ENCODE data around the gene ATXN3.

ATXN3 gene

DNA sequence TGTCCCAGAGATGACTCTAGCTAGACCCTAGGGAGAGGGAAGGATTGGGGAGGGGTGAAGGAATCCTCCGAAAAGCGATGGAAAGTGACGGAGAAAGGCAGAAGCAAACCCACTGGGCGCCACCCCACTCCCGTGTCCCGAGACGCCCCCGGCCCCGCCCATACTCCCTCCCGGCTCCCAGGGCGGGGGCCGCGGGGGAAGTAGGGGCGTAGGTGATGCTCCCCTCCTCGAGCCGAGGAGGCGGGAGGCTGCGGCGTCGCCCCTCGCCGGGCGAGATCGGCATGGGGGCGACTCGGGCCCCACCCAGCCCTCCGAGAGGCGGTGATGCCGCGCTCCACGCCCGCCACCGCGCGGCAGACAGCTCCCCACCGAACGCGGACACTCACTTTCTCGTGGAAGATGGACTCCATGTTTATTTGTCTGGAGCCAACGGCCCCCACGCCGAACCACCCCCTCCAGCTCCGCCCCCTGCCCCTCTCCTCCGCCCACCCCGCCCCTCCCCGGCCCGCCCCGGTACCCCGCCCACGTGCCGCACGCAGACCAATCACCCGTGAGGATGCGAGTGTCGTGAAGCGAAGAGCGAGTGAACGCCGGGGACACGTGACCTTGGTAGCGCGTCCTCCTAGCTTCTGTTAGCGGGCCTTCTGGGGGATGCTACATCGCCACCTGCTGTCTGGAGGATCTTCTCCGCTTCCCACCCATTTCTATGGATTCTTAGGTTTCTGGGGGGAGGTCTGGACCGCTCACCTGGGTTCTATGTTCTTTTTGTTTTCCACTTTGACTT lies at the start of gene ATXN3:
ATXN3 (minus strand) TSS at position 440 of the 784 bp plus-strand sequence; CDS start at position 410, 30 bp downstream.
- DNase-seq, result peak; percentile 95

DNA sequence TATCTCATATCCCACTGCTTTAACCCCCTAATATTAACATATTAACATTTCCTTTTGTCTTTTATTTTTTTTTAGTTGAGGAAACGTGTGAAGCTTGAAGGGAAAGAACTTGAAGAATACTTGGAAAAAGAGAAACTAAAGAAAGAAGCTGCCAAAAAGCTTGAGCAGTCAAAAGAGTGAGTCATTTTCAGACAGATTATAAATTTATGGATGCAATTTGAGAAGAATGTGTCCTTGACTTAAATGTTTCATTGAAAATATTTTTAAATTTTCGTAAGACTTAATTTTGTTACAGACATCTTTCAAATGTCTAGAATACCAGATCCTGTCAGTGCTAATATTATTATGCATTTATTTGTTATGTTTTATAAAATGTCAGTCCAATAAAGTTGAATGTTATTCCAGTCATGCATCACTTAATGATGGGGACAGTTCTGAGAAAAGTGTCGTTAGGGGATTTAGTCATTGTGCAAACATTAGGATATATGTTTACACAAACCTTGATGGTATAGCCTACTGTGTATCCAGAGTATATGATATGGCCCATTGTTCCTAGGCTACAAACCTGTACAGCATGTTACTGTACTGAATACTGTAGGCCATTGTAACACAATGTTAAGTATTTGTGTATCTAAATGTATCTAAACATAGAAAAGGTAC lies 48.0 kb upstream of the ATXN3 start:
- DNase-seq, result no peak

DNA sequence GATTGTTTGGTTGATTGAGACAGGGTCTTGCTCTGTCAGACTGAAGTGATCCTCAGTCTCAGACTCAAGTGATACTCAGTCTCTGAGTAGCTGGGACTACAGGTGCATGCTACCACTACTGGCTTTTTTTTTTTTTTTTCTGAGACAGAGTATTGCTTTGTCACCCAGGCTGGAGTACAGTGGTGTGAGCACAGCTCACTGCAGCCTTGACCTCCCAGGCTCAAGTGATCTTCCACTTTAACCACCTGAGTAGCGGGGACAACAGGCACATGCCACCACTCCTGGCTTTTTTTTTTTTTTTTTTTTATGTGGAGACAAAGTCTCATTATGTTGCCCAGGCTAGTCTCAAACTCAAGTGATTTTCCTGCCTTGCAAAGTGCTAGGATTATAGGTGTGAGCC lies 47.2 kb upstream of the ATXN3 start:
- no peak for DNase-seq

DNA sequence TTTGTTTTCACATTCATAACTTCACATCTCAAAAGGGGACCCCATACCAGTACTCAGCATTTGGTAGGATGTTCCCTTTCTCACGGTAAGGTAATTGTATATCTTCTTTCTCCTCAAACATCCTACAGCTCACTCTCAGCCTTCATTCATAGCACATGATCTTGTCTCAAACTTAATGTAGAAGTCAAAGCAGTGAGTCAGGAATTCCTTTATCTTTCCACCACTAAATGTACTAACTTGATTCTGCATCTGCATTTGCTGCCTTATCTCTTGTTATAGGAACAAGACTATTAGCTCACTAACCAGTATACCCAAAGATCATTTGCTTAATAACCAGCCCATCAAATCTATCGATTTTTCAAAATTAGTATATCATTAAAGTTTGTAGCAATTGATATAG lies 38.3 kb upstream of the ATXN3 start:
- no peak for DNase-seq

DNA sequence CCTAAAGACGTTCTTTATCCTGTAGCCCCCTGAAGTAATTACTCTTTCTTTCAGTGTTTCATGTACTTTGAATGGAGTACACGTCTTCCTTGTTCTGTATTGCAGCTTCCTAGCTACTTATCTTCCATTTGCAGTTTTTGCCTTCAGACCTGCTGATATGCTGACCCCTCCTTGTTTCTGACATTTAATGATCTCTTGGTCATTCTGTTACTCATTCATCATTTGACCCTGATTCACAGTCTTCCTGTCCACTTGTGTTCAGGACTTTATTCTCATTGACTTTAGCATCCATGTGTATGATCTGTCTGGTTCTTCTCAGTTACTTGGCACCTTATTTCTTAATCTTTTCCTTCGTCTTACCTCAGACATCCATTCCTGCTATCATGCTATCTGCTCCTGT lies 37.6 kb upstream of the ATXN3 start:
- no peak for DNase-seq

DNA sequence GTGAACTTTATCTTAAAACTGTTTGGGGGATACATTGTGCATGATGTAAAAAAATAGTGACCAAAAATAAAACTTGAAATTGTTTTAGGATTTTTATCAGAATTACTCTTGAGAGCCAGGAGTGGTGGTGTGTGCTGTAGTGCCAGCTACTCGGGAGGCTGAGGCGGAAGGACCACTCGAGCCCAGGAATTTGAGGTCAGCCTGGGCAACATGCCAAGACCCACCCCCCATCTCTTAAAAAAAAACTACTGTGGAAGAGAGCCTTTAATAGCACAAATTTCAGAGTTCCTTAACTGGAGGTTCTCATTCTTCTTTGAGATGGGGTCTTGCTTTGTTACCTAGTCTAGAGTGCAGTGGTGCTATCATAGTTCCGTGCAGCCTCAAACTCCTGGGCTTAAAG lies 36.9 kb upstream of the ATXN3 start:
- DNase-seq, result no peak

DNA sequence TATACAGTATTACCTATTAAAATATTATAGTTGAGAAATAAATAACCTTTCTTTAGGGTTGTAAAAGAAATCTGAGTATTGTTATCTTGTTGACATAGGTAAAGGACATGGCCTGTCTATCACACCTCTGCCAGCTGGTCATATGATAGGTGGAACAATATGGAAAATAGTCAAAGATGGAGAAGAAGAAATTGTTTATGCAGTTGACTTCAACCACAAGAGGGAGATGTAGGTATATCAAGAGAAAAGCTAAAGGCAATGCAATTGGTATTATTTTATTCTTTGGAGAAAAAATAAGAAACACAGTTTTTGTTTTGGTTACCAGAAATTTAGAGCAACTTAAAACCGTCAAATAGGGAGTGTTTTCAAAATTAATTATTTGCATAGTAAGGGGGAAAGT lies 28.9 kb upstream of the ATXN3 start:
- peak; percentile 29 for DNase-seq

DNA sequence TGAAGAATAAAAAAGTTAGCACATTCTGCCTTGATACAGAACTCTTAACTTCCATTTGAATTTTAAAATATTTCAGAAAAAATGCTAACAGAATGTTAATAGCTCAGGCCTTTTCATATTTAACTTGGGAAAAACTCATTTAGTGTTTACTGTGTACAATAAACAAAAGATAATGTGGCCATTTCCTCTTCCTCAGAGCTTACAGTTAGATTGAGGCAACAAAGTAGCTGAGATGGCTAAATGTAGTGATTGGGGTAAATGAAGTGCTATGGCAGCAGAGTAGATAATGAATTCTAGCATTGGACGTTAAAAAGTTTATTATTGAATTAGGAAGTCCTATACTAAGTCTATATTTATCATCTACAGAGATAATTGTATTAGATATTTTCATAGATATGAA lies 28.1 kb upstream of the ATXN3 start:
- DNase-seq, result no peak

DNA sequence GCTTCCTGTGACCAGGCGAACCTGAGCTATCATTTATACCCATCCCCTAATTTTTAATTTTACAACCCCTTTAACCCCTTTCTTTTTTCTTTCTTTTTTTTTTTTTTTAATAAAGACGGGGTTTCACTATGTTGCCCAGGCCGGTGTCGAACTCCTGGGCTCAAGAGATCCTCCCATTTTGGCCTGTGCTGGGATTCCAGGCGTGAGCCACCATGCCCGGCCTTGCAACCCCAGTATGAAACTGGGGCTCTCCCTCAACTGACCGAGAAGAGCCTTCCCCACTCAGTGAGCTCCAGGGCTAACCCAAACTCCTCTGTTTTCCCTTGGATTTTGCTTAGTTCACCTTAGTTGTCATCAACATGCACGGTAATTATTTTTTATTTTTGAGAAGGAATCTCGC lies 16.4 kb upstream of the ATXN3 start:
- DNase-seq, result no peak

DNA sequence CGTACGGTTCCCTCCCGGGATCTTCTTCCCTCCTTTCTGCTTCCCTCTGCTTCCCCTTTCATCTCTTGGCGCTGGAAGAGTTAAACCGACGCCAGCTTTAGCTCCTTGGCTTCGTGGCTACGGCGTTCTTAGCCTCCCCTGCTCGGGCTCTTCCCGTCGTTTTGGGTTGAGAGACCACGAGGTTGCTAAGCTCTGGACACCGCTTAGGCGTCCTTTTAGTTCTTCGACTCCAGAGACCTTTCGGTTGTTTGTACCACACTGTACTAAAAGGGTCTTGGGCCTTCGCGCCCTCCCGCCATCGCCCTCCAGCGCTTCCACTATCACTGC lies 15.9 kb upstream of the ATXN3 start:
- peak; percentile 56 for DNase-seq

DNA sequence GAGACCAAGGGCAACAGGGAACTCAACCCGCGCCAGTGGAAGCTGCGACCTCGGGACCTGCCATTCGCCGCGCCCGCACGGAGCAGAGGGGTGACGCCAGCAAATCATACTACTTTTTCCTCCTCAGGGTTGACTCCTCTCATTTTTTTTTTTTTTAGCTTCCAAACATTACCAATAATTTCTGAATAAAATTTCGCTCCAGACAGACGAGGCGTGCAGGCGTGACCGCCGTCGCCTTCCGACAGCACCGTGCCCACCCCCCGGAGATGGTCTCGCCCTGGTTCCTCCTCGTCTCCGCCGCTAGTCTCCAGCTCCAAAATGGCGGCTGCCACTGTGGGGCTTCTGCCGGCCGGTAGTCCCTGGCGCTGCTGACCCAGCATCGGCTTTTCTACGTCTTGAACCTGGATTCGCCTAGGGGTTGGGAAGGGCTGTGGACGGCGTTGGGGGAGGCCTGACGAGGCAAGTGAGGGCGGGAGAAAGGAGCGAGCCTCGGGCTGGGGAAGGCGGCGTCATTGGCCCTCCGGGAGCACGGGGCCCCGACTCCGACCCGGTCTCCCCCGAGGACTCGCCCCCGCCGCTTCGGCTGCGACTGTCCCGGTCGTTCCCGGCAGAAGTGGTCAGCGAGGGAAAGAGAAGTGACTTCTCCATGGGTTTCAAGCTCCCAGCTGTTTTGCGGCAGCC lies 15.4 kb upstream of the ATXN3 start, which contains the start of the genes CPSF2 and NDUFB1:
CPSF2 (plus strand) TSS at position 300 of the 681 bp plus-strand sequence. CDS start 9,016 bp downstream, outside the sequence.
NDUFB1 (minus strand) TSS at position 37 of the 681 bp plus-strand sequence. CDS start 4,069 bp downstream, outside the sequence.
- DNase-seq, result peak; percentile 88

DNA sequence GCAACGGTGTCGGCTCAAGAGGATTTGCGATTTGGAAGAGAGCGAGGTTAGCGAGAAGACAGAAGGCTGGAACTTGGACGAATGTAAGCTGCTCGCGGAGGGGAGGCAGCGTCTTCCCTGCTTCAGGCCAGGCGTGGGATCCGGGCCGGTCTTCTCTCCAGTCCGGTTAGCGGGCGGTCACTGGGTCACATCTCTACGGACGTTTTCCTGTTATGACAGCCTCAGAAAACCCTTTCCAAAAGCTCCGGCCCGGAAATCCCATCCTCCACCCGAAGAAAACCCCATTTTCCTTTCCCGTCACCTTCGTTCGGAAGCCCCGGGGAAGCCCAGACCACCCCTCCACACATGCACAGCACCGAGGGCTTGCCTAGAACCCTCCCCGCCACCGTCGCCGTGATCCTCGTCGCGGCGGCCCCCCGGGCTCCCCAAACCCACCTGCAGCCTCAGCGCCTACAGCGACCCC lies 14.9 kb upstream of the ATXN3 start:
- peak; percentile 57 for DNase-seq

DNA sequence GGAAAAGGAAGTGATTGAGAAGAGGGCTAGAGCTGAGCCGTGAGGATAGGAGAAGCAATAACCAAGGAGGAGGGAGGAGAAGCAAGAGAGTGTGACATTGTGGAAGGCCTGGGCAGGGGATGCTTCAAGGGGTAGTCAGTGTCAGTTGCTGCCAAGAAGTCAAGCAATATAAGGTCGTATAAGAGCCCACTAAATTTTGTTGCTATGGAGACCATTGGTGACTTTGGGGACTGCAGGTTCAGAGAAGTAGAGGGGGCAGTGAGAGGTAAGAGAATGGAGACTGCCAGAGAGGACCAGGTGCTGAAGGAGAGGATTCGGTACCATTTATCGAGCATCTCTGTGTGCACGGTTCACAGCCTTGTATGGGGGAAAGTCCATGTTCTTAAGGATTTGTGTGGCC lies 3.1 kb upstream of the ATXN3 start:
- DNase-seq, result no peak

DNA sequence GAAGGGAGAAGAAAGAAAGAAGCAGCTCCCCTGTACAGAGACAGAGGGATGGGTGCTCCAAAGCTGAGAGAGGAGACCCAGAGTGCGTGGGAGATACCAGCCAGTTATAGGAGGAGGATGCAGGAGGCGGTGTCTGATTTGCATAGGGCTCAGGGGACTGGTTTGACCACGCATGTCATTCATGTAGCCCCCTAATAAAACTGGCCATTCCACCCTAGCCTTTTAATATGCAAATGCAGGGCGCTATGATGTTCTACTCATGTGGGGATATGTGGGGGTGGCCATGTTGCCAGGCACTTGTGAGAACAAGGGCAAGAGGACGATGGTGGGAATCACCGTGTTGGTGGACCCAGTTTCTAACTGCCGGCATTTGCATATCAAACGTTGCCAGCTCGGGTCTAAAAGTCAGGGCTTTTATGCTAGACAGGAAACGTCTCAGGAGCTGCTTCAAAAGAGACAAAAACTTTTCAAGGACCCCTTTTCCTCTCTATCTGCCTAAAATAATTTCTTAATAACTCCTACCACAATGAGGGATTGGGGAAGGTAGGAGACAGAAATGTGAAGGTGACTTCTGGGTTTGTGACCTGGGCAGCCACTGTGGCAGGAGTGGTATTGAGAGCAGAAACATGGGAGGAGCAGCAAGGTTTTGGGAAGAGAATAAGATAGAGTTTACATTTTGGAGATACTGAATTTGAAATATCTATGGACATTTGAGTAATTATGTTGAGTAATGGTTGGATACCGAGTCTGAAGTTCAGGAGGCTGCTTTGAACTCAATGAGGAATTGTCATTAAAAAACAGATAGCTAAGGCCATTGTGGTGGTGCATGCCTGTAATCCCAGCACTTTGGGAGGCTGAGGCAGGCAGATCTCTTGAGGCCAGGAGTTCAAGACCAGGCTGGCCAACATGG lies 2.2 kb upstream of the ATXN3 start:
- DNase-seq, result no peak

DNA sequence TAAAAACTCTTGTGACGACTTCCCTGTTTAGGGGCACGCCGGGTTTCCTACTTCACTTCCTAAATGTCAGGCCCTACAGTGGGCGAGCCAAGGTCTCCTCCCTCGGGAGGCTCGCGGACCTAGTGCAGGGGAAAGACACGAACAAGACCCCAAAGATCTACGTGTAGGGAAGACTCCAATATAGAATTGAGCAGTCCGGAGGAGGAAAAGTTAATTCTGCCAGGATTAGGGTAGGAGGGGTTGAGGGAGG lies 564 bp downstream of the ATXN3 start:
- DNase-seq, result peak; percentile 70

DNA sequence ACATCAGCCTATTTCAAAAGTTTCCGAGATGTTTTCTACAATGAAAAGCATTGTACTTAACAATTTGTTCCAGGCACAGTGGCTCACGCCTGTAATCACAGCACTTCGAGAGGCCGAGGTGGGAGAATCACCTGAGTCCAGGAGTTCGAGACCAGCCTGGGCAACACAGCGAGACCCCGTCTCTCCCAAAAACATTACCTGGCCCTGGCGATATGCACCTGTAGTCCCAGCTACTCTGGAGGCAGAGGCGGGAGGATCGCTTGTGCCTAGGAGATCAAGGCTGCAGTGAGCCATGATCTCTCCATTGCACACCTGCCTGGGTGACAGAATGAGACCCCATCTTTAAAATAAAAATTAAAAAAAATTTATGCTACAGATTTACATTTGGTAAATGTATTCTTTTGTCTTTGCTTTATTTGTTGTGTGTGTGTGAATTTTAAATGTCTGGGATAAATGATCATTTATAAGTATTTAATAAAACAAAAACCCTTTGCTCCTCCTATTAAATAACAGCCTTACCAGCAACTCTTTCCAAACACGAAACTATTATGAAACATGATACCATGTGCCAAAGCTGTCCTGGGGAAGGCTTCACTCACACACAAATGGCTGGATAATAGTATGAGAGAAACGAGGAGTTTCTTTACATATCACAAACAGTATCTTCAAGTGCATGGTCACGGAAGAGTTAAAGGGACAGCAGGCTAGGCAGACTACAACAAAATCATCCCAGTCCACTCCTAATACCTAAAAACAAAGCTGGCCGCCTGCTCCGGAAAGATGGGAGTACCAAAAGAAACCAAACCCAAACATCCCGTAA lies 1.1 kb downstream of the ATXN3 start:
- no peak for DNase-seq

DNA sequence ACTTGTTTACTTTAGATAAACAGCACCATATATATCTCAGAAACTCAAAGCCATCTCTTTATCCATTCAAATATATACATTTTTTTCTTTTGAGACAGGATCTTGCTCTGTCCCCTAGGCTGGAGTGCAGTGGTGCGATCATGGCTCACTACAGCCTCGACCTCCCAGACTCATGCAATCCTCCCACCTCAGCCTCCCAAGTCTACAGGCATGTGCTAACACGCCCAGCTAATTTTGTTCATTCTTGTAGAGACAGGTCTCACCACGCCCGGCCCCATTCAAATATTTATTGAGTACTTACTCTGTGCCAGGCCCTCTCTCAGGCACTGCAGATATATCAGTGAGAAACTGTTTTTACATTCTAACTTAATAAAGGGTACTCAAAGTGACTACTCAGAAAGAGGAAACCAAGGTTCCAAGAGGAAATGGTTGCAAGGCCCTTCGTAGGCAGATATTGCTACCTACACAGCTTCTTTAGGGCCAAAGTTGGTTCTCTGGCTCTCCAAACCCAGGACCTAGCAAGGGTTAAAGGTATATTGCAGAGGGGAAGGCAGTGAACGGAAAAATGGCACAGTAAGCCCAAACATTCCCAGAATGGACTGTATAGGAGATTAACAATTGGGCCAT lies 2.9 kb downstream of the ATXN3 start:
- DNase-seq, result no peak

DNA sequence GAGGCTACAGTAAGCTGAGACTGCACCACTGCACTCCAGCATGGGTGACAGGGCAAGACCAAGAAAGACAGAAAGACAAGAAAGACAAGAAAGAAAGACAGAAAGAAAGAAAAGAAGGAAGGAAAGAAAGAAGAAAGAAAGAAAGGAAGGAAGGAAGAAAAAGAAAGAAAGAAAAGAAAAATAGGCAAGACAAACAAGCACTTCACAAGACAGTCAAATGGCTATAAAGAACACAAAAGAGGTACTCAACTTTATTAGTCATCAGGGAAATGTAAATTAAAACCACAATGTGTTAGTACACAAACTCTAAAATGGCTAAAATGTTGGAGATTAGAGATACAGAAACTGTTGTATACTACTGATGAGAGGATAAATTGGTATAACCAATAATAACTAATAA lies 6.6 kb downstream of the ATXN3 start:
- DNase-seq, result no peak

DNA sequence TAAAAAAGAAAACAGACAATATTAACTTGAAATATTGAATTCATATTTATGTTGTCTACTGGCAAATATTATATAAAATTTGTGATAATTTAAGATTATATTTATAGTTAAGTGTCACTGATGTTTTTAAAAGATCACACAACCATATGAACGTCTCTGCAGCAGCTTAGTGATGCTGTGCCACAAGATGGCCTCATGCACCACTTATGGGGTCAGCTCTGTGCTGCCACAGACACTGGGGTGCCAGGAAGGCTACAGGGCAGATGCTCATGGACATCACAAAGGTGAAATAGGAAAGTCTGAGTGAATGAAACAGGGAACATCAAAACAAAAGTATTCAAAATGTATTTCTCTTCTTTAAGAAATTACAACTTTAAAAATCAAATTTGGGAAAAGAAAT lies 13.1 kb downstream of the ATXN3 start:
- no peak for DNase-seq

DNA sequence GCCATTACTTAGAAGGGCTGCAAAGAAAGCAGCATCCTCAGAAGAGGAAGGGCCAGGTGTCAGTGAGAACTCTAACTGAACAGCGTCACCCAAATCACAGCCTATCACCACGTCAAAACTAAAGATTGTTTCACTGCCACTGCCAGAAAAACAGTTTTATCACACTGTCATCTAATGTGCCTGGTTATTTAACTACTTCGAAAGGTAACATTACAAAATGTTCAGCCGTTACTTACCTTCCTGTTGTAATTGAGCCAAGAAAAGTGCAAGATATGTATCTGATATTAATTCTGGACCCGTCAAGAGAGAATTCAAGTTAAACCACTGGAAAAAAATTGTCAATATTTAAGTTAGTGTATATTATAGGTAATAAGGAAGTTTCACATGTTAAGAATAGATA lies 17.9 kb downstream of the ATXN3 start:
- no peak for DNase-seq

DNA sequence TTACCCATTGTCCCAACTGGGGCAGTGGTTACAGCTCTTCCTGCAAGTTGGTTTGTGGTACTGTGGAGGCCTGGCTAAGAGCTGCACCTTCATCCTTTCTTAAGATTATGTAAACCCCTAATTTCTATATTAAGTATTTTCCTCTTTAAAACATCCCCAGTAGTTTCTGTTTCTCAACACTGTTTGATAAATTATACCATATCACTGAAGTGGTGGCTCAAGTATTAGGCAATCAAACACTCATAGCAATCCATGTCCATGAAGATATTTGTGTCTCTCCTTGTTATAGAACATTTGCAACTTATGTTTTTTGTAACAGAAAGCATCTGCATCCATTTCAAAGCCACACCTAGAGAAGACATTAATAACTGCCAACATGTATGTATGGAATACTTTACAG lies 31.8 kb downstream of the ATXN3 start:
- no peak for DNase-seq
